Esophagus muscularis mucosa (tissue), 4 donors: ENCODE data around the gene PNPLA7. TPM values are rescaled to one million over a fixed set of nuclear protein-coding genes. Genes with fewer than 3 reads are reported as not detected.

Experiments used
- DNase-seq: peaks from one replicate; pipeline ENCODE4 v3.0.0-alpha.2; 2017; ENCODE audit errors: extremely low spot score
- H3K27ac ChIP-seq, 4 donors: fragments of 200-600 bp; sonication (generic); replicated peaks in 1 of 4; 1 replicate in 3 of 4; 2 replicates in 1 of 4; pipeline ENCODE4 v1.5.1; 2016 to 2019; ENCODE audit warnings: mild to moderate bottlenecking in 1 of 4
- H3K27me3 ChIP-seq, 4 donors: fragments of 200-600 bp; sonication (generic); one replicate each; pipeline versions ENCODE4 v1.5.1 to v1.6.0; 2016 to 2019
- H3K36me3 ChIP-seq, 4 donors: fragments of 200-600 bp; sonication (generic); one replicate each; pipeline ENCODE4 v1.5.1; 2016 to 2019
- H3K4me1 ChIP-seq, 4 donors: fragments of 200-600 bp; sonication (generic); one replicate each; pipeline ENCODE4 v1.5.1; 2016 to 2019
- H3K4me3 ChIP-seq, 4 donors: fragments of 200-600 bp; sonication (generic); 1 replicate in 2 of 4; 2 replicates in 2 of 4; pipeline ENCODE4 v1.5.1; 2016 to 2019; ENCODE audit warnings: mild to moderate bottlenecking in 4 of 4, moderate library complexity in 1 of 4
- H3K9me3 ChIP-seq, 4 donors: fragments of 200-600 bp; sonication (generic); 1 replicate in 3 of 4; 2 replicates in 1 of 4; pipeline ENCODE4 v1.5.1; 2016 to 2019
- EP300 ChIP-seq: sonication (generic); formaldehyde crosslinking; IDR thresholded peaks from one replicate; pipeline ENCODE4 v1.6.1; 2017; ENCODE audit warnings: antibody characterized with exemption
- POLR2A ChIP-seq: fragments of 450-650 bp; IDR thresholded peaks from one replicate; pipeline ENCODE4 v1.6.1; 2017; ENCODE audit warnings: antibody characterized with exemption, moderate library complexity, mild to moderate bottlenecking, low read depth
- POLR2AphosphoS5 ChIP-seq, 2 donors: sonication (generic); formaldehyde crosslinking; IDR thresholded peaks; one replicate each; pipeline ENCODE4 v1.6.1; 2017; ENCODE audit warnings: antibody characterized with exemption in 2 of 2
- WGBS: methylation state at CpG from one replicate; pipeline ENCODE4 v1.1.5; 2018; 5-methylcytosine and 5-hydroxymethylcytosine counted together
- intact Hi-C: fragments of 100-400 bp; cut with DNase I; formaldehyde crosslinking; loops from one replicate; pipeline ENCODE4 v1.15.1; 2023
- total RNA-seq, 4 donors: library from RNA; depleted of rRNA; stranded (reverse); fragments of >200 nt; gene quantifications; one replicate each; pipeline versions ENCODE4 v1.1.0 to v1.2.1, GENCODE V29; 2016
- TF ChIP-seq, protein P1 (sequence below), 3 experiments: fragments of 200-600 bp in 2 of 3; fragments of 450-650 bp in 1 of 3; sonication (generic) in 2 of 3; IDR thresholded peaks; one replicate each; pipeline ENCODE4 v1.5.1; 2017 to 2019; ENCODE audit warnings: antibody characterized with exemption in 3 of 3, mild to moderate bottlenecking in 2 of 3, moderate library complexity in 1 of 3

Gene PNPLA7
- total RNA-seq, 4 donors from 2014 or later, result 3.0 to 6.2 (median 4.0) TPM

DNA sequence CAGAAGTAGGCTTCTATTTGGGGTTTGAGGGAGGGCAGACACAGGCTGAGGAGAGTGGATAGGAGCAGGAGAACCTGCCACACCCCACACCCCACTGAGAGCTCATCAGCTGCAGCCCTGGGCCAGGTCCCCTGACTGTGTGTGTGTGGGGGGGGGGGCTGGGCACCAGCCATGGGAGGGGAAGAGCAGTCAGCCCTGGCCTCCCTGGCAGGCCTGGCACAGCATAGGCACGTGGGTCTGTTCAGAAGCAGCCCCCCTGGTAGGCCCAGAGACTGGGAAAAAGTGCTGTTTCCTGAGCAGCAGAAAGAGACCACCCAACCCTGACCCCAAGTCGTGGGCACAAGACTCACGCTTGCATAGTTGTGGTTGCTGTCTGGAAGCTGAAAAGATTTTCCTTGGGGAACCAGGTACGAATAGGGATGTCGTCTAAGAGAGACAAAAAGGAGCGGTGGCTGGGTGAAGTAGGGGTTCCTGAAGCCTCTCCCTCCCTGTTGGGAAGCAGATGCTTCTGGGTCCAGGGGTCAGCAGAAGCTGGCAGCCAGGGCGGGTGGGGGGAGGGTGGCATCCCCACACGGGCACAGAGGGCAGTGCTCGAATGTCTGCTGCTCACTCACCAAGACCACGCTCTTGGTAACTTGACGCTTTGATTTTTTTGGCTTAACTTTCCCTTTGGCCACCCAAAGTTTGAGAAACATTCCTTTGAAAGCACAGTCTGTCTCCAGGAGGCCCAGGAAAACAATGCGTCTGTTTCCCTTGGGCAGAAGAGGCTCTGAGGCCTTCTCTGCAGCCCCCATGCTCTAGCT is 93.9 kb downstream of the PNPLA7 start:
- peak overlapping the region in 3 of 4 donors; percentile 19 to 79 (median 46) for H3K27ac ChIP-seq
- H3K4me3 ChIP-seq, result no peak overlapping the region
- 94% methylated on average over 11 of the region's 12 CpGs for WGBS
- H3K27me3 ChIP-seq, result no peaks in the 10 kb centered on the region
- DNase-seq, result no peak
- no peaks in the 10 kb centered on the region for H3K9me3 ChIP-seq
- intact Hi-C loops, result no loop called here
- peaks cover 31 to 70% (median 66%) of the 10 kb centered on the region in 4 donors for H3K4me1 ChIP-seq
- peaks cover 6 to 43% (median 39%) of the 10 kb centered on the region in 4 donors for H3K36me3 ChIP-seq
- no peak for TF ChIP-seq POLR2AphosphoS5 (IDR thresholded peaks at IDR 0.05)
- TF ChIP-seq EP300, result no peak
- TF ChIP-seq, protein P1, sequence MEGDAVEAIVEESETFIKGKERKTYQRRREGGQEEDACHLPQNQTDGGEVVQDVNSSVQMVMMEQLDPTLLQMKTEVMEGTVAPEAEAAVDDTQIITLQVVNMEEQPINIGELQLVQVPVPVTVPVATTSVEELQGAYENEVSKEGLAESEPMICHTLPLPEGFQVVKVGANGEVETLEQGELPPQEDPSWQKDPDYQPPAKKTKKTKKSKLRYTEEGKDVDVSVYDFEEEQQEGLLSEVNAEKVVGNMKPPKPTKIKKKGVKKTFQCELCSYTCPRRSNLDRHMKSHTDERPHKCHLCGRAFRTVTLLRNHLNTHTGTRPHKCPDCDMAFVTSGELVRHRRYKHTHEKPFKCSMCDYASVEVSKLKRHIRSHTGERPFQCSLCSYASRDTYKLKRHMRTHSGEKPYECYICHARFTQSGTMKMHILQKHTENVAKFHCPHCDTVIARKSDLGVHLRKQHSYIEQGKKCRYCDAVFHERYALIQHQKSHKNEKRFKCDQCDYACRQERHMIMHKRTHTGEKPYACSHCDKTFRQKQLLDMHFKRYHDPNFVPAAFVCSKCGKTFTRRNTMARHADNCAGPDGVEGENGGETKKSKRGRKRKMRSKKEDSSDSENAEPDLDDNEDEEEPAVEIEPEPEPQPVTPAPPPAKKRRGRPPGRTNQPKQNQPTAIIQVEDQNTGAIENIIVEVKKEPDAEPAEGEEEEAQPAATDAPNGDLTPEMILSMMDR (IDR thresholded peaks at IDR 0.05), result no peak
- TF ChIP-seq POLR2A, result no peak

DNA sequence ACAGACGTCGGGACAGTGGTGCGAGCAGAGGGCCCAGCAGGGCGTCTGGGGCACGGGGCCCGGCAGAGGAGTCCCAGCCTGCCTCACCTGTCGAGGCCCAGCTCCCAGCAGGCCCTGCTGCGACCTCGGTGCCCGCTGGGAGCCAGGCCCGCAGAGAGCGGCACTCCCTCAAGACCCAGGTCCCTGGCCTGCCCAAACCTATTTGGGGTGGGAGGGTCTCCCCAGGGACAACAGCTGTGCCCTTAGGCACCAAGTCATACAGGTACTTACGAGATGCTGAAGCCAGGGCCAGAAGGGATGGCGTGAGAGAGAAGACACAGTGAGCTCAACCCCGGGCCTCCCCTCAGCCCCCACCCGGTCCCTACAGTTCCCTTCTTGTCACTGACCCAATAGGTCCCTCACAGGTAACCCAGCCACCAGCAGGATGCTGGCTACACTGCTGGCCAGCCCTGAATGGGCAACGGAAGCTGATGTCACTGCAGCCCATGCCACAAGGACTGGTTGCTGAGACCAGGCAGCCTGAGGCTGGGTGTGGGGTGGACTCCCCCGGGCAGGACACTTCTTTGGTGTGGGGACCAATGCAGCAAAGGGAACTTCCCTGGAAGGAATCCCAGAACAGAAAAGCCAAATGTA is 94.7 kb downstream of the PNPLA7 start:
- Histone ChIP-seq H3K4me3 (no peak overlapping the region), H3K4me1 (peaks cover 31 to 67% (median 62%) of the 10 kb centered on the region in 4 donors), H3K27ac (peak overlapping the region in 2 of 4 donors; percentile 46 to 76), H3K36me3 (peaks cover 6 to 43% (median 39%) of the 10 kb centered on the region in 4 donors), H3K27me3 (no peaks in the 10 kb centered on the region), H3K9me3 (no peaks in the 10 kb centered on the region)
- WGBS, result 95% methylated on average over 10 of the region's 18 CpGs
- no peak for DNase-seq
- TF ChIP-seq EP300 (no peak), POLR2A (no peak), POLR2AphosphoS5 (IDR thresholded peaks at IDR 0.05) (no peak)
- TF ChIP-seq, protein P1 (IDR thresholded peaks at IDR 0.05), result no peak
- intact Hi-C loops, result no loop called here

DNA sequence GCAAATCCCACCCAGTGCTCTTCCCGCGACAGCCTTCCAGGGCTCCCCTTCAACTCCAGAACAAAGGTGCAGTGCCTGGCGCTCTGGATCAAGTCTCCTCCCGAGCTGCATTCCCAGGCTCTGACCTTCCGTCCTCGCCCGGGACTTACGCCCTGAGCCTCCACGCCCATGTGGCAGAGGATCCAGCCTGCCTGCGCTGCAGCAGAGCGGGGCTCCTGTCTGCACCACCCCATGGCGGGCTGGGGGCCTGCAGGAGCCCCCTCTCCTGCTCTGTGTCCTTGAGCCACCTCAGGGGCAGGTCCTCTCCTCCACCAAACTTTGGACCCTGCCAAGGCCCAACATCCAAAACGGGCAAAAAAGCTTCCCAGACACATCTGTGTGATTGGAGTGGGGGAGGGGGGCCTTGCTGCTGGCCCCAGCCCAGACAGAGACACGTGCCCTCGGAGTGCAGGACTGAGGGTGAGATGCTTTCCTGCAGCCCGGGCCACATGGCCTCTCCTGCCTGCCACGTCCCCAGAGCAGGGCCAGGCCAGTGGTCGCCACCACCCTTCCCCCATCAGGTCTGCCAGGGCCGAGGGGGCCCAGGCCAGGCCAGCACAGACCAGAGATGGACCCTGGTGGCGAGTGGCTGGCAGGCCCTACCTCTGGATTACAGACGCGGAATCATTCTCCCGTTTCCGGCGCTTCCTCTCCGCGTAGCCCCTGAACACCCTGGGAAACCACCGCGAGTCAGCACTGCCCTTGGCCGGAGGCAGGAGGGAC is 95.4 kb downstream of the PNPLA7 start:
- 53% methylated on average over 13 of the region's 30 CpGs for WGBS
- Histone ChIP-seq H3K4me1 (peaks cover 29 to 60% (median 57%) of the 10 kb centered on the region in 4 donors), H3K27me3 (no peaks in the 10 kb centered on the region), H3K36me3 (peaks cover 6 to 48% (median 43%) of the 10 kb centered on the region in 4 donors), H3K27ac (peak overlapping the region; percentile 46 to 76 (median 74)), H3K9me3 (no peaks in the 10 kb centered on the region), H3K4me3 (peak overlapping the region; percentile 48 to 60 (median 55))
- intact Hi-C loops, result no loop called here
- TF ChIP-seq EP300 (no peak), POLR2AphosphoS5 (IDR thresholded peaks at IDR 0.05) (peak in 1 of 2 donors; percentile 21)
- DNase-seq, result no peak

DNA sequence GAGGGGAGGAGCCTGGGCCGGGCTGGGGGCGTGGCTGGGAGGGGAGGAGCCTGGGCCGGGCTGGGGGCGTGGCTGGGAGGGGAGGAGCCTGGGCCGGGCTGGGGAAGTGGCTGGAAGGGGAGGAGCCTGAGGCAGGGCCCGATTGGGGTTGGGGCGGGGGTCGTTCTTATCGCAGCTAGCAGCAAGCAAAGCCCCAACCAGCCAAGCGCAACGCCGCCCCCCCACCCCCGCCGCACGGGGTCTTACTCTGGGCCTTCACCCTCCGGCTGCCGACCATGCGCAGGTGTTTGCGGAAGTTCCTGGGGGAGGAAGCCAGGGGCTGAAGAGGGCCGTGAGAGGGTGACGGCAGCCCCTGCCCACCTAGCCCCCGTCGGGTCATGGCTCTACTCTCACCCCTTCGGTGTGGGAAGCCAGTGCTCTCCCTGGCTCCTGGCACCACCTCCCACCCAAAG is 96.0 kb downstream of the PNPLA7 start:
- peak overlapping the region; percentile 46 to 76 (median 74) for H3K27ac ChIP-seq
- intact Hi-C loops, result no loop called here
- no peak for TF ChIP-seq POLR2A
- TF ChIP-seq EP300, result no peak
- no peak for TF ChIP-seq POLR2AphosphoS5 (IDR thresholded peaks at IDR 0.05)
- TF ChIP-seq, protein P1 (IDR thresholded peaks at IDR 0.05), result no peak
- DNase-seq, result no peak
- WGBS, result 30% methylated on average over 9 of the region's 24 CpGs
- H3K4me1 ChIP-seq, result peaks cover 24 to 55% (median 52%) of the 10 kb centered on the region in 4 donors
- no peaks in the 10 kb centered on the region for H3K27me3 ChIP-seq
- H3K36me3 ChIP-seq, result peaks cover 6 to 54% (median 49%) of the 10 kb centered on the region in 4 donors
- H3K4me3 ChIP-seq, result peak overlapping the region; percentile 48 to 60 (median 55)
- no peaks in the 10 kb centered on the region for H3K9me3 ChIP-seq
